Measurements from ENCODE around the gene TXNDC2. TPM values are rescaled to one million over a fixed set of nuclear protein-coding genes. Genes with fewer than 3 reads are reported as not detected.
A peak's percentile ranks its signal among the peaks of the same experiment; 100 is the strongest.

Gene TXNDC2
- total and polyA plus RNA-seq, 7 experiments from 2014 or later, result 0.07 TPM; not detected in 6

- no peak overlapping the region for H3K4me3 ChIP-seq (ENCODE audit: low read length)
- intact Hi-C loops (cut with micrococcal nuclease), result no loop called here
- CTCF ChIA-PET, result no interaction called here
- no peak overlapping the region for H3K27ac ChIP-seq (ENCODE audit: low read depth, low read length)
- Mint-ChIP-seq H3K36me3 (peaks cover 0 to under 1% (median 0%) of the 10 kb centered on the region in 5 donors), H3K4me1 (peaks cover 0 to 16% (median 0%) of the 10 kb centered on the region in 7 donors), H3K27me3 (peaks cover 4 to 28% (median 19%) of the 10 kb centered on the region in 5 donors), H3K4me3 (no peak overlapping the region), H3K27ac (no peak overlapping the region), H3K9me3 (peaks cover under 1 to 16% (median 4%) of the 10 kb centered on the region in 11 donors)
- POLR2A ChIA-PET, result no interaction called here
- ATAC-seq (no peak), DNase-seq (no peak)
- H3K9me3 ChIP-seq (ENCODE audit: control insufficient read depth in 2 of 3, low read length in 3 of 3), result peaks cover 0 to 8% (median 0%) of the 10 kb centered on the region in 3 experiments
- H3K27me3 ChIP-seq (ENCODE audit: control insufficient read depth in 2 of 2, insufficient read depth in 2 of 2, low read length in 2 of 2), result no peaks in the 10 kb centered on the region
- no peaks in the 10 kb centered on the region for H3K36me3 ChIP-seq (ENCODE audit: control insufficient read depth in 2 of 3, insufficient read depth in 3 of 3, low read length in 3 of 3)
- H3K4me1 ChIP-seq (ENCODE audit: control insufficient read depth in 2 of 2, insufficient read depth in 2 of 2, low read length in 2 of 2), result no peaks in the 10 kb centered on the region
Measured at GRCh38 chr18:9871244-9871746, 14.5 kb upstream of the TXNDC2 start.

- POLR2A ChIA-PET, result no interaction called here
- no peaks in the 10 kb centered on the region for H3K9me3 ChIP-seq (ENCODE audit: control insufficient read depth in 2 of 3, low read length in 3 of 3)
- no peak overlapping the region for H3K4me3 Mint-ChIP-seq
- H3K27me3 ChIP-seq (ENCODE audit: control insufficient read depth in 2 of 2, insufficient read depth in 2 of 2, low read length in 2 of 2), result no peaks in the 10 kb centered on the region
- no peak for ATAC-seq
- no peak for DNase-seq
- CTCF ChIA-PET, result interaction anchor here (0.7 kb wide), 1 partner anchor 151 kb away, joined by 3 read pairs; no protein-coding TSS in a partner anchor
- H3K27ac ChIP-seq (ENCODE audit: low read depth, low read length), result no peak overlapping the region
- no peaks in the 10 kb centered on the region for H3K4me1 ChIP-seq (ENCODE audit: control insufficient read depth in 2 of 2, insufficient read depth in 2 of 2, low read length in 2 of 2)
- no peaks in the 10 kb centered on the region for H3K36me3 ChIP-seq (ENCODE audit: control insufficient read depth in 2 of 3, insufficient read depth in 3 of 3, low read length in 3 of 3)
- peaks cover 4 to 37% (median 18%) of the 10 kb centered on the region in 5 donors for H3K27me3 Mint-ChIP-seq
- intact Hi-C loops (cut with micrococcal nuclease), result no loop called here
- peaks cover 0 to 29% (median 0%) of the 10 kb centered on the region in 7 donors for H3K4me1 Mint-ChIP-seq
- H3K9me3 Mint-ChIP-seq, result peaks cover 0 to 6% (median 0%) of the 10 kb centered on the region in 11 donors
- H3K36me3 Mint-ChIP-seq, result no peaks in the 10 kb centered on the region
- H3K27ac Mint-ChIP-seq, result no peak overlapping the region
- no peak overlapping the region for H3K4me3 ChIP-seq (ENCODE audit: low read length)
Measured at GRCh38 chr18:9872823-9873222, 12.9 kb upstream of the TXNDC2 start.

- CTCF ChIA-PET, result no interaction called here
- no peak overlapping the region for H3K27ac ChIP-seq (ENCODE audit: low read depth, low read length)
- DNase-seq, result no peak
- no peak overlapping the region for H3K4me3 ChIP-seq (ENCODE audit: low read length)
- H3K36me3 Mint-ChIP-seq, result no peaks in the 10 kb centered on the region
- intact Hi-C loops (cut with micrococcal nuclease), result no loop called here
- no peaks in the 10 kb centered on the region for H3K4me1 ChIP-seq (ENCODE audit: control insufficient read depth in 2 of 2, insufficient read depth in 2 of 2, low read length in 2 of 2)
- no peaks in the 10 kb centered on the region for H3K36me3 ChIP-seq (ENCODE audit: control insufficient read depth in 2 of 3, insufficient read depth in 3 of 3, low read length in 3 of 3)
- H3K27me3 ChIP-seq (ENCODE audit: control insufficient read depth in 2 of 2, insufficient read depth in 2 of 2, low read length in 2 of 2), result no peaks in the 10 kb centered on the region
- POLR2A ChIA-PET, result no interaction called here
- ATAC-seq, result no peak
- no peaks in the 10 kb centered on the region for H3K9me3 Mint-ChIP-seq
- H3K4me1 Mint-ChIP-seq, result peaks cover 0 to 23% (median 0%) of the 10 kb centered on the region in 7 donors
- no peak overlapping the region for H3K4me3 Mint-ChIP-seq
- no peak overlapping the region for H3K27ac Mint-ChIP-seq
- H3K27me3 Mint-ChIP-seq, result peaks cover 4 to 25% (median 15%) of the 10 kb centered on the region in 5 donors
- H3K9me3 ChIP-seq (ENCODE audit: control insufficient read depth in 2 of 3, low read length in 3 of 3), result no peaks in the 10 kb centered on the region
Measured at GRCh38 chr18:9874728-9875127, 11.0 kb upstream of the TXNDC2 start.

- POLR2A ChIA-PET, result no interaction called here
Measured at GRCh38 chr18:9876212-9876866, 9.4 kb upstream of the TXNDC2 start.

GRCh38 chr18:9876867-9877654 is 8.7 kb upstream of the TXNDC2 start:
- intact Hi-C loops (cut with micrococcal nuclease), result no loop called here
- Mint-ChIP-seq H3K27ac (peak overlapping the region in 1 of 9 donors; percentile 34), H3K4me1 (peaks cover 0 to 15% (median 0%) of the 10 kb centered on the region in 7 donors), H3K27me3 (peaks cover 0 to 19% (median 6%) of the 10 kb centered on the region in 5 donors), H3K9me3 (no peaks in the 10 kb centered on the region), H3K4me3 (peak overlapping the region in 1 of 10 donors; percentile 13), H3K36me3 (no peaks in the 10 kb centered on the region)
- no peaks in the 10 kb centered on the region for H3K27me3 ChIP-seq (ENCODE audit: control insufficient read depth in 2 of 2, insufficient read depth in 2 of 2, low read length in 2 of 2)
- H3K36me3 ChIP-seq (ENCODE audit: control insufficient read depth in 2 of 3, insufficient read depth in 3 of 3, low read length in 3 of 3), result no peaks in the 10 kb centered on the region
- CTCF ChIA-PET, result no interaction called here
- POLR2A ChIA-PET, result no interaction called here
- DNase-seq (no peak), ATAC-seq (peak; percentile 49)
- no peaks in the 10 kb centered on the region for H3K9me3 ChIP-seq (ENCODE audit: control insufficient read depth in 2 of 3, low read length in 3 of 3)
- no peaks in the 10 kb centered on the region for H3K4me1 ChIP-seq (ENCODE audit: control insufficient read depth in 2 of 2, insufficient read depth in 2 of 2, low read length in 2 of 2)
- no peak overlapping the region for H3K4me3 ChIP-seq (ENCODE audit: low read length)
- no peak overlapping the region for H3K27ac ChIP-seq (ENCODE audit: low read depth, low read length)

More at GRCh38 chr18:9876212-9876866, 9.4 kb upstream of the TXNDC2 start:
- Histone ChIP-seq H3K9me3 (ENCODE audit: control insufficient read depth in 2 of 3, low read length in 3 of 3) (no peaks in the 10 kb centered on the region), H3K4me3 (ENCODE audit: low read length) (no peak overlapping the region), H3K36me3 (ENCODE audit: control insufficient read depth in 2 of 3, insufficient read depth in 3 of 3, low read length in 3 of 3) (no peaks in the 10 kb centered on the region), H3K27ac (ENCODE audit: low read depth, low read length) (no peak overlapping the region), H3K27me3 (ENCODE audit: control insufficient read depth in 2 of 2, insufficient read depth in 2 of 2, low read length in 2 of 2) (no peaks in the 10 kb centered on the region), H3K4me1 (ENCODE audit: control insufficient read depth in 2 of 2, insufficient read depth in 2 of 2, low read length in 2 of 2) (no peaks in the 10 kb centered on the region)
- Mint-ChIP-seq H3K27ac (no peak overlapping the region), H3K36me3 (no peaks in the 10 kb centered on the region), H3K9me3 (no peaks in the 10 kb centered on the region), H3K4me1 (peaks cover 0 to 15% (median 0%) of the 10 kb centered on the region in 7 donors), H3K27me3 (peaks cover 2 to 22% (median 8%) of the 10 kb centered on the region in 5 donors), H3K4me3 (no peak overlapping the region)
- no peak for ATAC-seq
- intact Hi-C loops (cut with micrococcal nuclease), result no loop called here
- CTCF ChIA-PET, result no interaction called here
- no peak for DNase-seq

- H3K4me3 ChIP-seq (ENCODE audit: low read length), result no peak overlapping the region
- no peaks in the 10 kb centered on the region for H3K9me3 Mint-ChIP-seq
- no peaks in the 10 kb centered on the region for H3K27me3 ChIP-seq (ENCODE audit: control insufficient read depth in 2 of 2, insufficient read depth in 2 of 2, low read length in 2 of 2)
- H3K9me3 ChIP-seq (ENCODE audit: control insufficient read depth in 2 of 3, low read length in 3 of 3), result no peaks in the 10 kb centered on the region
- ChIA-PET CTCF (no interaction called here), POLR2A (no interaction called here)
- H3K4me1 ChIP-seq (ENCODE audit: control insufficient read depth in 2 of 2, insufficient read depth in 2 of 2, low read length in 2 of 2), result no peaks in the 10 kb centered on the region
- H3K4me1 Mint-ChIP-seq, result peaks cover 0 to 15% (median 0%) of the 10 kb centered on the region in 7 donors
- intact Hi-C loops (cut with micrococcal nuclease), result no loop called here
- DNase-seq (no peak), ATAC-seq (no peak)
- H3K27me3 Mint-ChIP-seq, result peaks cover 0 to 19% (median 6%) of the 10 kb centered on the region in 5 donors
- H3K36me3 Mint-ChIP-seq, result no peaks in the 10 kb centered on the region
- H3K27ac ChIP-seq (ENCODE audit: low read depth, low read length), result no peak overlapping the region
- H3K27ac Mint-ChIP-seq, result no peak overlapping the region
- peak overlapping the region in 1 of 10 donors; percentile 13 for H3K4me3 Mint-ChIP-seq
- H3K36me3 ChIP-seq (ENCODE audit: control insufficient read depth in 2 of 3, insufficient read depth in 3 of 3, low read length in 3 of 3), result no peaks in the 10 kb centered on the region
Measured at GRCh38 chr18:9877655-9878014, 8.1 kb upstream of the TXNDC2 start.
